Subcutaneous abdominal adipose tissue (tissue), 5 donors: Measurements from ENCODE around the gene TMEM86A.

Experiments
- H3K27ac ChIP-seq: one replicate; pipeline ENCODE4 v1.7.0; 2013; ENCODE audit warnings: low read depth, mild to moderate bottlenecking, inconsistent platforms, low read length, moderate library complexity
- H3K27me3 ChIP-seq, 5 donors: one replicate each; pipeline ENCODE4 v1.7.0; 2013; ENCODE audit warnings: low read length in 5 of 5, inconsistent platforms in 1 of 5; ENCODE audit not compliant: control insufficient read depth in 5 of 5, insufficient read depth in 4 of 5
- H3K36me3 ChIP-seq, 5 donors: one replicate each; pipeline ENCODE4 v1.7.0; 2013; ENCODE audit warnings: low read length in 5 of 5; ENCODE audit not compliant: control insufficient read depth in 5 of 5, insufficient read depth in 5 of 5
- H3K4me1 ChIP-seq, 5 donors: one replicate each; pipeline ENCODE4 v1.7.0; 2013; ENCODE audit warnings: low read length in 5 of 5, mild to moderate bottlenecking in 3 of 5, moderate library complexity in 1 of 5; ENCODE audit not compliant: control insufficient read depth in 5 of 5, insufficient read depth in 5 of 5
- H3K4me3 ChIP-seq, 5 donors: one replicate each; pipeline ENCODE4 v1.7.0; 2013; ENCODE audit warnings: low read length in 5 of 5, low read depth in 1 of 5
- H3K9ac ChIP-seq, 5 donors: one replicate each; pipeline ENCODE4 v1.7.0; 2013; ENCODE audit warnings: low read length in 5 of 5, mild to moderate bottlenecking in 4 of 5, moderate library complexity in 3 of 5
- H3K9me3 ChIP-seq, 5 donors: one replicate each; pipeline ENCODE4 v1.7.0; 2013; ENCODE audit warnings: low read length in 5 of 5; ENCODE audit not compliant: control insufficient read depth in 5 of 5
- donor health status: healthy.
- donor health status: healthy.
- donor health status: healthy.
- donor health status: healthy.
- donor health status: healthy.

The TMEM86A gene

DNA sequence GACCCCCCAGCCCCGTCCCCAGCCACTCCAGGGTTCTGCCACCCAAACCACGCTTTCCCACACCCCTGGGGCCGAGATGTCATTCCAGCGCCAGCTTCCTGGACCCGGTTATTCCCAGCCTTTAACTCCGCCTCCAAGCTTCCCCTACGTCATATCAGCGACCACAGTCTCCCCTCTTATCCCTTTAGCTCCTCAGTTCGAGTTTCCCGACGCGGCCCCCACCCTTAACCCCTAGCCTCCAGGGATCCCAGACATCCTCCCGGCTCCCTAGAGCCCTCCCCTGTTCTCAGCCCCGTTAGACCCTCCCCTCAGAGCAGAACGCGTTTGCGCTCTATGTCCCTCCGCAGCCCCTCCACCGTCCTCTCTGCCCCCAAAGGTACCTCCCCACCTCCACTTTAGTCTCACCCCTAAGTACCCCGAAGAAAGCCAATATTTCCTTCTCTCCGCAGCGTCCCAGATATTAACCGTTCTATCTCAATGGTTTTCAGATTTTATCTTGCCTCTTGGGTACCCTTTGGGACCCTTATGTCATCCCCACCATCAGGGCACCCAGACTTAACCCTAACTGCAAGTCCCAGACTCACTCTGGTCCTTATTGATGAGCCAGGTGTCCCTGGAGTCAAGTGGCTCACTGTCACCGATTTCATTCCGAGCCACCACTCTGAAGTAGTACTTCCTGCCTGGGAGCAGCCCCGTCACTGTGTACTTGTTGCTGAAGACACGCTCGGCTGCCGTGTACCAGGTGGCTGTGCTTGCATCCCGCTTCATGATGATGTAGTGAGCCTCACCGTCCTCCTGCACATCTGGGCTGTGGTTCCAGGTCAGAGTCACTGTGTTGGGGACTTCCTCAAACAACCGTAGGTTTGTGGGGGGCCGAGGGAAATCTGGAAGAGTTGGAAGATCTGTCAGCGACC is 8.0 kb downstream of the TMEM86A start:
- H3K27me3 ChIP-seq: no peaks in the 10 kb centered on the region
- H3K9ac ChIP-seq: peak overlapping the region; percentile 1 to 79 (median 62)
- peak overlapping the region; percentile 68 to 81 (median 76) for H3K4me3 ChIP-seq
- H3K27ac ChIP-seq: peak overlapping the region; percentile 63
- peaks cover 0 to 19% (median 12%) of the 10 kb centered on the region in 5 donors for H3K36me3 ChIP-seq
- H3K4me1 ChIP-seq: peaks cover 3 to 34% (median 23%) of the 10 kb centered on the region in 5 donors
- no peaks in the 10 kb centered on the region for H3K9me3 ChIP-seq

DNA sequence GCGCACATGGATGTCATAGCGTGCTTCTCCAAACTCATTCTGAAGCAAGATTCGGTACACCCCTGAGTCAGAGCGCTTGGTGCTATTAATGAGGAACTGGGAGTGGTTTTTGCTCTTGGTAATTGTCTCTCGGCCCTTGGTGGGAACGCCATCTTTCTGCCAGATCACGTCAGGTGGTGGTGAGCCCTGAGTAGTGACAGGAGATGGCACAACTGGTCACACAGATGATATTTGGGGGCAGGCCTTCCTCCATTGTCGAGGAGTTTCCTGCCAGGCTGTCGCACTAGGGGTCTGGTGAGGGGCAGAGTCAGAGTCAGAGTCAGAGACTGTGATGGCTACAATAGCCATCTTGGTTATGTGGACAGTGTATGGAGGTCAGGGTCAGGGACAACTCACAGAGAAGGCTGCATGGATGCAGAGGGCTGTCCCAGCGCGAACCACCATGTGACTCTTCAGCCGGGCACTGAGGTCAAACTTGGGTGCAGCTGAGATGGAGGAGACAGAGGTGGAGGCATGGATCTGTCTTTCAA is 9.3 kb downstream of the TMEM86A start:
- Histone ChIP-seq H3K27ac (no peak overlapping the region), H3K4me1 (peaks cover 3 to 29% (median 22%) of the 10 kb centered on the region in 5 donors), H3K9me3 (no peaks in the 10 kb centered on the region), H3K27me3 (no peaks in the 10 kb centered on the region), H3K4me3 (no peak overlapping the region), H3K36me3 (peaks cover 0 to 7% (median 3%) of the 10 kb centered on the region in 5 donors), H3K9ac (no peak overlapping the region)

DNA sequence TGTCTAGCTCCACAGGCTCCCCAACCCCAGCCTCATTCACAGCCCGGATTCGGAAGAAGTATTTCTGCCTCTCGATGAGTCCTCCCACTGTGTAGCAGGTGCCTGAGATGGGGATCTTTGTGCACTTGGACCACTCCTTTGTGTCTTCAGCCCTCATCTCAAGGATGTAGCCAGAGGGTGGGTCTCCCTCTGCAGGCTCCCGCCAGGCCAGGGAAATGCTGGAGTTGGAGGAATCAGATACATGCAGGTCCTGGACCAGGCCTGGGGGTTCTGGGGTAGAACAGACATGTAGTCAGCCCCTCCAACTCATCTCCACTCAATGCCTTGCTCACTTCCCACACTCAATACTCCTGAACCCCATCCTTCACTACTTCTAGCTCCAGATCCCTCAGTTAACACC is 10.8 kb downstream of the TMEM86A start:
- Histone ChIP-seq H3K9ac (no peak overlapping the region), H3K27ac (no peak overlapping the region), H3K4me1 (peaks cover 3 to 26% (median 22%) of the 10 kb centered on the region in 5 donors), H3K36me3 (no peaks in the 10 kb centered on the region), H3K4me3 (no peak overlapping the region), H3K27me3 (no peaks in the 10 kb centered on the region), H3K9me3 (no peaks in the 10 kb centered on the region)

DNA sequence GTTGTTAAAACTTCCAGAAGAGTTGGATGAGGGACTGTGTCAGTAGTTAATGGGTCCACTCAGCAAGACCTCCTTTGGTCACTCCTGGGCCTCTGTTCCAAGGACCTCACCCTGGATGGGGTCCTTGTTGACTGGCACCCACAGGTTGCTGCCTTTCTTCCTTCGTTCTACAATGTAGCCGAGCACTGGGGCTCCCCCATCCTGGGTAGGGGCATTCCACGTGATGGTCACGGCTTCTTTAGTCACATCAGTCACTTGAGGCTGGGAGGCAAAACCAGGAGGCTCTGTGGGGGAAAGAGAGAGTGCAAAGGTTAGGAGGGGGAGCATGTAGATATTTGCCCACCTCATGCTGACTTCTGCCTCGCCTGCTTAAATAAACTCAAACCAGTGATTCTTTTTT is 12.0 kb downstream of the TMEM86A start:
- peaks cover 3 to 15% (median 13%) of the 10 kb centered on the region in 5 donors for H3K4me1 ChIP-seq
- H3K4me3 ChIP-seq: no peak overlapping the region
- H3K9ac ChIP-seq: no peak overlapping the region

DNA sequence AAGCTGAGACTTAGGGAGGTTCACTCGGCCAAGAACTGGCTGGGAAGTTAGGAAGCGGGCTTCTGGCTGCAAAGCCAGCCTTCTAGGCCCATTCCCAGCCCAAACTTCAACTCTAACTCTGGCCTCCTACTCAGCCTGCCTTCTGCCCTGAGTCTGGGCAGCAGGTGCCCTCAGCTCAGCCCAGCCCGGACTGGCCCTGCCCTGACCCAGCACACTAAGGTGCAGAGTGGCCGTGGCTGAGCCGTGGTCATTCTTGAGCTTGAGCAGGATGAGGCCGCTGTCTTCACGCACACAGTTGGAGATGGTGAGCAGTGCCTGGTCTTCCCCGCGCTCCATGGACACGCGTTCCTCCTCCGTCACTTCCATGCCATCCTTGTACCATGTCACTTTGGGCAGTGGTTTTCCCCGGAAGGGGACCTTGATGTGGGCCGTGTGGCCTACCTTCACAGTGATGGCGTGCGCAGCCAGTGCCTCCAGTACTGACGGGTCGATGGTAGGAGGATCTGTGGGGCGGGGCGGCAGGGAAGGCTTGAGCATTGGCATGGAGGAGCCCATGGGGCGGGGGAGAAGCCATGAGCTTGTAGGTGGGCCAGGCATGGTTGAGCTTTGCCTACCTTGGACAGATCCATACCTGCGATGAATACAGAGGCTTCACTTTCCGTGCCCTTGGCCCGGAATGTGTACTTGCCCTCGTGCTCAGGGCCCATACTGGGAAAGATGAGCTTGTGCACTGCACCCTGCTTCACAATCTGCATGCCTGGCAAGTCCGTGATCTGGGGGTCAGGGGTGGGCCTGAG is 15.3 kb downstream of the TMEM86A start:
- Histone ChIP-seq H3K27me3 (no peaks in the 10 kb centered on the region), H3K9me3 (no peaks in the 10 kb centered on the region), H3K36me3 (no peaks in the 10 kb centered on the region), H3K27ac (no peak overlapping the region), H3K9ac (no peak overlapping the region), H3K4me1 (no peaks in the 10 kb centered on the region), H3K4me3 (no peak overlapping the region)

More for the DNA sequence above, 12.0 kb downstream of the TMEM86A start:
- Histone ChIP-seq H3K27me3 (no peaks in the 10 kb centered on the region), H3K9me3 (no peaks in the 10 kb centered on the region), H3K36me3 (no peaks in the 10 kb centered on the region), H3K27ac (no peak overlapping the region)

DNA sequence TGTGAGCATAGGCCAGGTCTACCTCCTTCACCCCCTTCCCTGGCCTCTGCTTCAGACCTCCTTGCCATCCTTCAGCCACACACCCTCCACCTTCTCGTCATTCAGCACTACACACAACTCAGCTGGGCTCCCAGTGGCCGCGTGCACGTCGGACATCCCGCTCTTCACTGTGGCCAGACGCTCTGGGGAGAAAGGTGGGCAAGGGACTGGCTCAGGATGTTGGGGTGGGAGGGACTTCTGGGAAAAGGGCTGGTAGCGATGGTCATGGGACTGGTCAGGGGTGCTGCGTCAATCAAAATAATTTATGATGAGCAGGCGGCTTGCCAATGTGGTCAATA is 15.8 kb downstream of the TMEM86A start:
- no peaks in the 10 kb centered on the region for H3K4me1 ChIP-seq

DNA sequence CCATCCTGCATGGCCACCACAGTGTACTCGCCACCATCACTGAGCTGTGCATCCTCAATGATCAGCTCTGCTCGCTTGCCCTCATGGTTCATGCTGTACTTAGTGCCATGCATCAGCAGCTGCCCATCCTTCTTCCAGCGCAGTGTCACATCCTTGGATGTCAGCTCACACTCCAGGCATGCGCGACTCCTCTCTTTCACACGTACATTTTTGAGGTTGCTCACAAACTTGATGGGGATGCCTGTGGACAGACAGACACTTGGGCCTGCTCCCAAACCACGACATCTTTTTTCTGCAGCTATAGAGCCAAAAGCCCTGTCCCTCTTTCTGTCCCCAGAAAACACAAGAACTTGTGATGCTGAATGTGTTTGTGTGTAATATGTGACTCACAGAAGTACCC is 16.9 kb downstream of the TMEM86A start:
- no peaks in the 10 kb centered on the region for H3K36me3 ChIP-seq
- no peak overlapping the region for H3K4me3 ChIP-seq
- H3K9ac ChIP-seq: no peak overlapping the region
- H3K27ac ChIP-seq: no peak overlapping the region
- no peaks in the 10 kb centered on the region for H3K9me3 ChIP-seq
- H3K4me1 ChIP-seq: peaks cover 0 to 2% (median under 1%) of the 10 kb centered on the region in 5 donors
- H3K27me3 ChIP-seq: no peaks in the 10 kb centered on the region

More for the DNA sequence above, 15.8 kb downstream of the TMEM86A start:
- no peaks in the 10 kb centered on the region for H3K27me3 ChIP-seq
- no peaks in the 10 kb centered on the region for H3K36me3 ChIP-seq
- no peak overlapping the region for H3K9ac ChIP-seq
- H3K27ac ChIP-seq: no peak overlapping the region
- no peaks in the 10 kb centered on the region for H3K9me3 ChIP-seq
- no peak overlapping the region for H3K4me3 ChIP-seq

DNA sequence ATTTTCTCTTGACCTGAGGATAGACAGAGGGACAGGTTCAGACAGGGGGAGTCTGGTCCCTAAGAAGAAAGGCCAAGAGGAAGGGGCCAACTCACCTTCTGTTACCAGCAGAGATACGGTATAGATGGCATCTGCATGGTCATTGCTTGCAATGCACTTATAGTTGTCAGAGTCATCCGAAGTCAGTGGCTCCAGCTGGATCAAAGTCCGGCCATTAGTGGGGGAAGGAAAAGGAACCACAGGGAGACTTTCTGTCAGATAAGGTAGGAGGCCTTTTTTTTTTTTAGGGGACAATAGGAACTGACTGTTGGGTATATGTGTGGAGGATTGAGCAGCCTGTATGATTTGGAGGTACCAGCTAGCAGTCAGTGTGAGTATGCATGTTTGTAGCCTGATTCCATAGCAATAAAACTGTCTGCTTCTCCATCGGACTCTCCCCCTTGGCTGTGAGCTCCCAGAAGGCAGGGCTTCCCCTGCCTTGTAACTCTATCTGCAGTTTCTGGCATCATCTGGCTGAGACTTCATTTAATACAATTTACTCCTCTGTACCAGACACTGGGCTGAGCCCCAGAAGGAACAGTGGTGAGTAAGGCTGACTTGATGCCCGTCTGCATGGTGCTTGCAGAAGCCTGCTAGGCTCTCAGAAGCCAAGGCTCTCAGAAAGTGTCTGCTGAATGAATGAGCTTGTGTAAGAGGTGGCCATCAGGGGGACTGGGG is 21.7 kb downstream of the TMEM86A start:
- Histone ChIP-seq H3K4me1 (peaks cover 0 to 18% (median 17%) of the 10 kb centered on the region in 5 donors), H3K27ac (no peak overlapping the region), H3K9ac (peak overlapping the region in 3 of 5 donors; percentile 61 to 77 (median 75)), H3K36me3 (no peaks in the 10 kb centered on the region), H3K27me3 (no peaks in the 10 kb centered on the region), H3K4me3 (peak overlapping the region; percentile 67 to 77 (median 72)), H3K9me3 (no peaks in the 10 kb centered on the region)

DNA sequence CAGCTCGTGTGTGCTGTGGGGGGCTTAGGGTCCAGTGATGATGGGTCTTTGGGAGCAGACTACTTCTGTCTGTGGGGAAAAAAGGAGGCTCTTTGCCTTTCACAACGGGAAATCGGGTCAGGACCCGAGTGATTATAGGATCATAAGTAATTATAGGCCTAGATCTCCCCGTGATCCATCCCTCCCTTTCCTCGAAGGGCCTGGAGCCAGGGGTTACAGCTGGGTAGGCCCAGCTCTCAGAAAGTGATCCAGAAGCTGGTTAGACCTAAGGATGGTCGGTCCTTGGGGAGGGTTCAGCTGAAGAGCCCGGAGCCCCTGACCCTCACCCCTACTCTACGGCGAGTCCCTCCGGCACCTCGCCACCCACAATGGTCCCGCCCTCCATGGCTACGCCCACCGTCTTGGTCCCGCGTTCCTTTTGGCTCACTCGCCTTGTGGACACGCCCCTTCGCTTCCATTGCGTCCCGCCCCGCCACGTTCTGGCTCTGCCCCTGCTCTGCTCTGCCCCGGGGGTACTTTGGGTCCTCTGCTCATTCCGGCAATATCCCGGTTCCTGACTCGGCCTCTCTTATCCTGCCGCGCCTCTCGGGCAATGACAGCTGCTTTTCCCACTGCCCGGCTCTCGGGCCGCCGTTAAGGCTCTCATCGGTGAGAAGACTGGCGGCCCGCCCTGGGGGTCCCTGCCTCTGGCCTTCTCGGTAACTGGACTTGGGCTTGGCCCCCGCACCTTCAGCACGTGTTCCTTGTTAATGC is 22.4 kb downstream of the TMEM86A start:
- Histone ChIP-seq H3K9me3 (no peaks in the 10 kb centered on the region), H3K4me1 (peaks cover 0 to 18% (median 17%) of the 10 kb centered on the region in 5 donors), H3K36me3 (no peaks in the 10 kb centered on the region), H3K9ac (peak overlapping the region; percentile 26 to 77 (median 65)), H3K27me3 (peaks cover 0 to 2% (median 0%) of the 10 kb centered on the region in 5 donors), H3K4me3 (peak overlapping the region; percentile 71 to 77 (median 72)), H3K27ac (peak overlapping the region; percentile 30)
